Naive thymus-derived CD8-positive, alpha-beta T cell (primary cell): Measurements from ENCODE around the gene DYRK1A. TPM values are rescaled to one million over a fixed set of nuclear protein-coding genes. Genes with fewer than 3 reads are reported as not detected.

Source experiments
- ATAC-seq, 2 donors: fragments of 150-1000 bp; cut with Tn5 transposase in 1 of 2; sonication (Bioruptor Pico), chemical (Tn5 transposase) in 1 of 2; 1 replicate in 1 of 2; 2 replicates in 1 of 2; pipeline ENCODE4 v1.10.0; 2021; ENCODE audit warnings: mild to moderate bottlenecking in 2 of 2, moderate library complexity in 2 of 2
- POLR2A ChIA-PET: fragments of 350-600 bp; sonication (Branson Sonifier 250); formaldehyde crosslinking; loops from one replicate; lab custom pipeline; 2021; ENCODE audit warnings: antibody characterized with exemption; lab: Charles Lee
- DNase-seq, 10 donors: peaks; one replicate each; pipeline versions ENCODE4 v3.0.0 to v3.0.0-alpha.2; 2020 to 2022
- H3K27ac Mint-ChIP-seq, 10 donors: one replicate each; pipeline ENCODE4 v1.8.0; 2020 to 2022; ENCODE audit warnings: mild to moderate bottlenecking in 10 of 10, mixed read lengths in 10 of 10, moderate library complexity in 4 of 10, inconsistent platforms in 1 of 10
- H3K27me3 Mint-ChIP-seq, 5 donors: one replicate each; pipeline ENCODE4 v1.8.0; 2021 to 2022; ENCODE audit warnings: mixed read lengths in 5 of 5
- H3K36me3 Mint-ChIP-seq, 3 donors: one replicate each; pipeline ENCODE4 v1.8.0; 2020 to 2022; ENCODE audit warnings: mixed read lengths in 3 of 3, mild to moderate bottlenecking in 2 of 3, inconsistent platforms in 1 of 3
- H3K4me1 Mint-ChIP-seq, 4 donors: one replicate each; pipeline ENCODE4 v1.8.0; 2021 to 2022; ENCODE audit warnings: mixed read lengths in 4 of 4
- H3K4me3 Mint-ChIP-seq, 10 donors: one replicate each; pipeline ENCODE4 v1.8.0; 2020 to 2022; ENCODE audit warnings: mild to moderate bottlenecking in 10 of 10, mixed read lengths in 10 of 10, moderate library complexity in 6 of 10, inconsistent platforms in 1 of 10
- H3K9me3 Mint-ChIP-seq, 9 donors: one replicate each; pipeline ENCODE4 v1.8.0; 2020 to 2022; ENCODE audit warnings: mixed read lengths in 9 of 9, mild to moderate bottlenecking in 3 of 9, inconsistent platforms in 1 of 9, moderate library complexity in 1 of 9
- polyA plus RNA-seq, 3 donors: library from polyadenylated mRNA; unstranded; fragments of 300-500 nt; fragmentation: Illumina TruSeq; gene quantifications; one replicate each; pipeline ENCODE4 v1.2.3, GENCODE V29; 2021
- total RNA-seq, 8 experiments: library from RNA in 2 of 8; stranded (reverse) in 2 of 8; gene quantifications; one replicate each; pipeline ENCODE4 v1.2.3 and lab custom pipeline; 2021 to 2026

Gene DYRK1A
- total and polyA plus RNA-seq, 5 experiments from 2014 or later = 1.8 to 146 (median 5.4) TPM

DNA sequence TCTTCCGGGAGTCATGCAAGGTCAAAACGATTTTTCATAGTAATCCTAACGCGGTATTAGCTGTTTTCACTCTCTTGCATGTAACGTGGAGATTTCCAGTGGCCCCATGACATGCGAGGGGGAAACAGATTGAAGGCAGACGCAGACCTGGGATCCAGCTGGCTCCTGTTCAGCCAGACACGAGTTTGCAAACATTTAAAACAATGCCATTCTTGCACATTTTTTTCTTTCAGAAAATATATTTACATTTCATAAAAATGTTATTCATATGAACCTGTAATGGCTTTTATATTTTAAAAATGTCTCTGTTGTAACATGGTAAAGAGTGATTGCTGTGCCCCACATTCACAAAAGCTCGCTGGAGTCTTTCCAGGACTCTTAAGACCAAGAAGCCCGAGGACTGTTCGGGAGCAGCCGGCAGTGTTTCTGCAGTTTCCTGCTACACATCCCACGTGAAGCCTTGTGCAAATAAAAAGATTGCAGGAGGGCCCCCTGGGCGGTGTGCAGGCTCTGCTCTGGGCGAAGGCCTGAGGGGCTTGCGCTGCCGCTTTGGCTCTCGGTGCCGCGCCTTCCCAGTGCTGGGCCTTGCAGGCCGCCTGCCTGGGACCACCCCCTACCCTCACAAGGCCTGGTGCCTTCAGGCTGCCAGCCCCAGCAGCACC lies 184.9 kb downstream of the DYRK1A start:
- ATAC-seq (no peak), DNase-seq (no peak)
- Mint-ChIP-seq H3K36me3 (peaks cover 0 to 6% (median 1%) of the 10 kb centered on the region in 3 donors), H3K9me3 (peaks cover 0 to 6% (median 0%) of the 10 kb centered on the region in 9 donors), H3K27ac (no peak overlapping the region), H3K27me3 (peaks cover 17 to 45% (median 28%) of the 10 kb centered on the region in 5 donors), H3K4me1 (peaks cover 8 to 23% (median 16%) of the 10 kb centered on the region in 4 donors), H3K4me3 (no peak overlapping the region)
- POLR2A ChIA-PET = no interaction called here

DNA sequence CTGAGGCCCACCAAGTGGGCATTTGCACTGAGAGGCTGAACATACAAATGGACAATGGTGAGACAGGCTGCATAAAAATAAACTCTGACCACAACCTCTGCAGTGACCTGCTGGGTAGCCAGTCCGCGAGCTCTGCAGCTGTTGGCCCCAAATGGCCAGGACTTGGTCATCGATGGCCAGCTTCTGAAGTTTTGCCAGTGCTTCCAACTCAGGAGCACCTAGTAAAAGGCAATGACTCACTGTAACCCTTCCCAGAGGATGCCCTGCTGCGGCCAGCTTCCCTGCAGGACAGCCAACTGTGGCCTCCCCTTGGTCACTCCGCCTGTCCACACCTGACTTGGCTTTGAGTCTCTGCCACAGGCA lies 185.4 kb downstream of the DYRK1A start:
- Mint-ChIP-seq H3K27ac (no peak overlapping the region), H3K27me3 (peaks cover 13 to 40% (median 28%) of the 10 kb centered on the region in 5 donors), H3K4me1 (peaks cover 6 to 17% (median 12%) of the 10 kb centered on the region in 4 donors), H3K4me3 (no peak overlapping the region), H3K36me3 (peaks cover 0 to 6% (median 1%) of the 10 kb centered on the region in 3 donors), H3K9me3 (peaks cover 0 to 6% (median 0%) of the 10 kb centered on the region in 9 donors)
- POLR2A ChIA-PET = no interaction called here
- ATAC-seq (no peak), DNase-seq (no peak)

DNA sequence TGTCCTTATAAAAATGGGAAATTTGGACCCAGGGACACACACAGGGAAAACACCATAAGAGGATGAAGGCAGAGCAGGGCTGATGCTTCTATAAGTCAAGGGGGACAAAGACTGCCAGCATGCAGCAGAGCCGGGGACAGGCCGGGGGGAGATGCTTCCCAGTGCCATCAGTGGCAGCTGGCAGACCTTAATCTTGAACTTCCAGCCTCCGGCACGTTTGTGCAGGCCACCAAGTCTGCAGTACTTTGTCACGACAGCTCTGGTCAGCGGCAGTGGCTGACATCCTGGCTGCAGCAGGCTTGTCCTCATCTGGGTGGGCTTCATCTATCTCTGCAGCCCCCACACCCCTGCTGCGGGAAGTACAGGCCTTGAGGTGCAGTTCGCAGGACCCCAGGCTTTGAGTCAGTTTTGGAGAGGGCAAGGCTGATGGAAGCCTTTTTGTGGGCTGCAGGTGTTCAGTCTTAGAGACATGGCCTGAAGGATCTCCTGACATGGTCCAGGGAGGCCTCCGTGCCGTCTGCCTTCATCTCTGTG lies 186.0 kb downstream of the DYRK1A start:
- Mint-ChIP-seq H3K36me3 (peaks cover 0 to 6% (median 1%) of the 10 kb centered on the region in 3 donors), H3K4me1 (peaks cover 2 to 12% (median 6%) of the 10 kb centered on the region in 4 donors), H3K27ac (peak overlapping the region in 1 of 10 donors; percentile 83), H3K9me3 (peaks cover 0 to 6% (median 0%) of the 10 kb centered on the region in 9 donors), H3K4me3 (no peak overlapping the region), H3K27me3 (peaks cover 11 to 34% (median 28%) of the 10 kb centered on the region in 5 donors)
- no peak for DNase-seq
- POLR2A ChIA-PET = no interaction called here
- no peak for ATAC-seq

DNA sequence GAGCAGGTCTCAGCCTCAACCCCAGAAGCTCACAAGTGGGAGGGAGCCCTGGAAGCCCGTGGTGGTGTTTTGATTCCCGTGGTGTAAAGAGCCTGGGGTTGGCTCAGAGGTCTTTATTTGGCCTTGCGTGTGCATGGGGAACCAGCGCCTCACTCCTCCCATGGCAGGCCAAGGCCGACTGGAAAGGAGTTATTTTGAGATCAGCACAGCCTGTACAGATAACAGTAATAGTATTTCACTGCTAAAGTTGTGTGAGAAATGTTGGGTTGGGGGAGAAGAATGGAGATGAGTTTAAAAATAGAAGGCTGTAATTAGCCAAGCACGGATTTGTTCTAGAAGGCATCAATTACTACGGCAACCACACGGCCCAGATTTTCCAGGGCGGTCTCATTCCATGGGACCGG lies 186.5 kb downstream of the DYRK1A start:
- POLR2A ChIA-PET = no interaction called here
- H3K9me3 Mint-ChIP-seq = peaks cover 0 to 6% (median 0%) of the 10 kb centered on the region in 9 donors
- H3K4me3 Mint-ChIP-seq = no peak overlapping the region
- ATAC-seq (no peak), DNase-seq (no peak)
- H3K36me3 Mint-ChIP-seq = peaks cover 0 to 6% (median 1%) of the 10 kb centered on the region in 3 donors
- H3K27ac Mint-ChIP-seq = peak overlapping the region in 2 of 10 donors; percentile 27 to 83
- peaks cover 11 to 36% (median 25%) of the 10 kb centered on the region in 5 donors for H3K27me3 Mint-ChIP-seq
- H3K4me1 Mint-ChIP-seq = peaks cover 0 to 6% (median 2%) of the 10 kb centered on the region in 4 donors

DNA sequence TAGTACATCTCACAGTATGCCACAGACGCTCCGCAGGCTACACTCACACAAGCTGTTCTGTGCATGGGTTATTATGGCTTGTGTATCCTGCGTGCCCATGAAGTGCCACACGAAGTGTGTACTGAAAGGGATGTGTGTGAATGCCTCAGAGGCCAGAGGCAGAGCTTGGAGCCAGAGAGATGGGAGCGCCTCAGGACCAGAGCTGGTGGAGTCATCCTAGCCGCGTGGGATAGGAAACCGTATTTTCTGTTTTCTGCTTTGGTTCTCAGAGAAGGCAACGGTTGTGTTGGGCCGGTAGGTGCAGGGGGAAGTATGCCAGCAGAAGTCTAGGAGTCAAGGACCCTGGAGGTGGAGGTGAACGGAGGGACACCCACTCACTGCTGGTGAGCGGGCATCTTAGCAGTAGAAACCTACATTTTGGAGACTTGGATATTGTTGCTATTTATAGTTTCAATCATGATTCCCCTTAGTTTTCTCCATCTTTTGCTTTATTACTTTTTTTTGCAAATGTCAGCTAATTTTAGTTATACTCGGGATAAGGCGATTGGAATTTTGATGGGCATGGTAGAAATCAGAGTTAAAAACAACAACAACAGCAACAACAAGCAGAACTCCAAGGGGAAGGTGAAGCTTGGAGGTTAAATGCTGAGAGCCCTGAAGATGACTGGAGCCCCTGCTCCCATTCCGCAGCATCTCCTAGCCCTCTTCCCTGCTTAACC lies 188.2 kb downstream of the DYRK1A start:
- peaks cover 0 to 12% (median 8%) of the 10 kb centered on the region in 9 donors for H3K9me3 Mint-ChIP-seq
- H3K4me3 Mint-ChIP-seq = no peak overlapping the region
- peaks cover 0 to 12% (median 1%) of the 10 kb centered on the region in 3 donors for H3K36me3 Mint-ChIP-seq
- POLR2A ChIA-PET = interaction anchor here (2.7 kb wide), 1 partner anchor 9 kb away, joined by 9 read pairs; no protein-coding TSS in a partner anchor
- DNase-seq (no peak), ATAC-seq (no peak)
- no peak overlapping the region for H3K27ac Mint-ChIP-seq
- H3K27me3 Mint-ChIP-seq = peaks cover 12 to 30% (median 19%) of the 10 kb centered on the region in 5 donors
- H3K4me1 Mint-ChIP-seq = peaks cover 0 to 2% (median 0%) of the 10 kb centered on the region in 4 donors

DNA sequence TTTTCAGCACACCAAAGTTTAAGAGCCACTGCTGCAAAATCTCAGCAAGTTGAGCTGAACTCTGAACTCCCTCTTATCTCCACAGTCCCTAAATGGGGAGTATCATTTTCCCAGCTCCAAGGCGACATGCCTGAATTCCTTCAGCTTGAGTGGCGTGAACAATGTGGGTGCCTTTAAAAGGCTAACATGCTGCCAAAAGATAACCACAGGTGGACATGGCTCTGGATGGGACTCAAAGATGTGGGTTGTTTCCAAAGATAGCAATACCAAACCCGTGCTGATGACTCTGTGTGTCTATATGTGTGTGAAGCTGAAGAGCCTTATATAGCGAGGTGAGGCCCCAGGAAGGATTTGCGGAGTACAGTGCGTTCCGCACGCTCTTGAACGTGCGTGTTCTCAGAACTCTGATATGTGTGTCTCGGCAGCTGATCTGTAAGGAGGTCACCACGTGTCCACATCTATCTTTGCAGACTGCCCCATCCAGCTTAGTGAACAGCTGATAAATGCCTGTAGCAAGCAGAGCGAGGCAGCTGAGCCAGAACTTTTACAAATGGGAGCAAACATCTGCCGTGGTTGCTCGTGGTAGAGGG lies 189.2 kb downstream of the DYRK1A start:
- H3K4me3 Mint-ChIP-seq = no peak overlapping the region
- H3K36me3 Mint-ChIP-seq = peaks cover 0 to 6% (median 0%) of the 10 kb centered on the region in 3 donors
- no peak for ATAC-seq
- peaks cover 8 to 25% (median 19%) of the 10 kb centered on the region in 5 donors for H3K27me3 Mint-ChIP-seq
- H3K4me1 Mint-ChIP-seq = peaks cover 0 to 2% (median 0%) of the 10 kb centered on the region in 4 donors
- peaks cover 0 to 11% (median 6%) of the 10 kb centered on the region in 9 donors for H3K9me3 Mint-ChIP-seq
- no peak for DNase-seq
- H3K27ac Mint-ChIP-seq = no peak overlapping the region
- POLR2A ChIA-PET = interaction anchor here (2.7 kb wide), 1 partner anchor 8 kb away, joined by 9 read pairs; no protein-coding TSS in a partner anchor

DNA sequence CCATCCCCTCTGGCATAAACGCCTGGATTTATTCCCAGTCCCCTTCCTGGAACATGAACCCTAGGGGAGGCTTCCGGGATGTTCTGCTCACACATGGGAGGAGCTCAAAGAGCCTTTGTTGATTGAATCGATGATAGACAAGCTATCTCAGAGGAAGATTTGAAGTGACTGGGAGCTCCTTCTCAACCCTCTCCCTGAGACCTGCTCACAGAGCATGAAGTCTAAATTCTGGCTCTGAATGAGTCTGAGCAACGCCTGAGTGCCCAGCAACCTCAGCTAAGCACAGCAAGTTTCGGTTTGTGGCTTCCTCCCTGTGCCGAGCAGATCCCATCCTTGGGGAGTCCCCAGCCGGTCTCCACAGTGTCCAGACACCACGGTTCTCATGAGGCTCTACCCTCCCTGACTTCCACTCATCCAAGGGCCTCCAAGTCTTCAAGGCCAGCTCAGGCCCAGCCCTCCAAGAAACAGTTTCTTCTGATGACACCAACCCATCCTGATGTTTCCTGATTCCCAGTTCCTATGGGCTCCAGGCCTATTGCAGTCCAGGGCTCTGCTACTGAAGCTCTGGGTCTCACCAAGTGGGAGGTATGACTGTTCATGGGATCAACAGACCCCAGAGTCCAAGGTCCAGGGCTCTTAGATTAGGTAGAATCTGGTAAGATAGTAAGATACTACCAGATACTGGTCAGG lies 190.8 kb downstream of the DYRK1A start:
- no peak for DNase-seq
- POLR2A ChIA-PET = interaction anchor here (0.7 kb wide), 1 partner anchor 37 kb away, joined by 8 read pairs; no protein-coding TSS in a partner anchor
- Mint-ChIP-seq H3K4me1 (peaks cover 0 to 2% (median 0%) of the 10 kb centered on the region in 4 donors), H3K27ac (peak overlapping the region in 1 of 10 donors; percentile 0), H3K4me3 (no peak overlapping the region), H3K36me3 (peaks cover 0 to 6% (median 0%) of the 10 kb centered on the region in 3 donors), H3K9me3 (peaks cover 0 to 17% (median 6%) of the 10 kb centered on the region in 9 donors), H3K27me3 (peaks cover 7 to 25% (median 19%) of the 10 kb centered on the region in 5 donors)
- ATAC-seq = no peak

DNA sequence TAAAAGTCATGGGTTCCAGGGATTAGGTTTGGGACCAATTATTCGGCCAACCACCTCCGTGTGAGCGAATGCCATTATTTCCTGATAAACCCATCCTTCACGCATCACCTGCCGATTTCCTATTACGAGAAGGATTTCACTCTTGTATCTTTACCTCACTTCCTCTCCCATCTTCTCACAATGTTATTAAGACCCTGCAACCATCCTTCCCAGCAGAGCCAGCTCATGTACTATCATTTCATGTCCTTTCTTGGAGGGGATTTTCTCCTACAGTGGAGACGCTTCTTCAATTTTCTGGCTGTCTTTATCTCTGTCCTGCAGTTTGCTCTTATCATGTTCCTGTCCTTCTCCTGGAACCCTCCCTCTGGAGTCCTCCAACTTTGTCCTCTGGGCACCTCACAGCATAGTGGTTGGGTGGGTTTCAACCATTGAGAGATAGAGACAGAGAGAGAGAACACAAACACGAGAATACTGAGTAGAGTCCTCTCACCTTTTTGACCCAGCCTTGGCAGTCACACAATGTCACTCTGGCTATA lies 192.2 kb downstream of the DYRK1A start:
- POLR2A ChIA-PET = no interaction called here
- Mint-ChIP-seq H3K9me3 (peaks cover 0 to 17% (median 6%) of the 10 kb centered on the region in 9 donors), H3K27ac (no peak overlapping the region), H3K4me3 (no peak overlapping the region), H3K27me3 (peaks cover 7 to 25% (median 16%) of the 10 kb centered on the region in 5 donors), H3K4me1 (peaks cover 0 to 8% (median 4%) of the 10 kb centered on the region in 4 donors), H3K36me3 (peaks cover 0 to 6% (median 0%) of the 10 kb centered on the region in 3 donors)
- DNase-seq = no peak
- no peak for ATAC-seq

DNA sequence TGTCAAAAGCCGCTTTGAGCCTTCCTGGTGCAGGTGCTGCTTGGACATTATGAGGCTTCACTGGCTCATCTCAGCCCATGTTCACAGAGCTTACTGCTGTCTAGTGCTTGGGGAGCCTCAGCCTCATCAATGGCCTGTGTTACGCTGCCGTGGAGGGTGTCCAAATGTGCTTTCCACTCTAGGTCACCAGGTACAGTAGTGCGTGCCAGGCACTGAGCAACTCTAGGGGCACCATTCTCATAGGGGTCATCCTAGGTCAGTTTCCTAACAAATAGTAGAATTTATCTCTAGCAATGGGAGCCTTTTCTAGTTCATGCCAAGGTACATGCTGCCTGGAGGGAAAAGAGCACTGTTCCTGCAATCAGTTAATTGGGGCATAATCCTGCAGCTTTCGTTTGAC lies 193.8 kb downstream of the DYRK1A start:
- Mint-ChIP-seq H3K4me1 (peaks cover 7 to 20% (median 15%) of the 10 kb centered on the region in 4 donors), H3K27ac (no peak overlapping the region), H3K4me3 (no peak overlapping the region), H3K9me3 (peaks cover 0 to 17% (median 6%) of the 10 kb centered on the region in 9 donors), H3K27me3 (peaks cover 4 to 17% (median 9%) of the 10 kb centered on the region in 5 donors), H3K36me3 (peaks cover 0 to 6% (median 0%) of the 10 kb centered on the region in 3 donors)
- DNase-seq = no peak
- POLR2A ChIA-PET = no interaction called here
- no peak for ATAC-seq

DNA sequence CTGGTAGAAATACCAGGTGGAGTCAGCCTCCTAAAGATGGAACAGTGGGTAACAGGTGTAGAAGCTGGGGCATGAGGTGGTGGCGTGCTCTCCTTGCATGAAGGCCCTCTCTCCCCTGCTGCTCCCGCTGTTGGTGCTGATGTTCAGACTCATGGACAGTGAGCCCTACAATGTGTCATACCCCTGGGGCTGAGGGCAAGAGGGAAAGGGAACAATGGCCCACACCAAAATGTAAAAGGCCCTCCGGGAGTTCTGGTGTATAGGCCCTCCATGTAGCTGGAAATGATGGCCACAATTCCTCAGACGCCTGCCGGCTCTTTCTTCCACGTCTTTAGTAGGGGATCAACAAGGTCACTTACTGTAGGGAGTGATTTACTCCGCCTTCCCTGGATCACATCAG lies 194.9 kb downstream of the DYRK1A start:
- Mint-ChIP-seq H3K36me3 (peaks cover 0 to 6% (median 0%) of the 10 kb centered on the region in 3 donors), H3K4me1 (peaks cover 8 to 25% (median 18%) of the 10 kb centered on the region in 4 donors), H3K9me3 (peaks cover 0 to 17% (median 6%) of the 10 kb centered on the region in 9 donors)

More for the DNA sequence above, 194.9 kb downstream of the DYRK1A start:
- POLR2A ChIA-PET = no interaction called here
- DNase-seq (no peak), ATAC-seq (no peak)
- H3K27me3 Mint-ChIP-seq = peaks cover 0 to 8% (median 0%) of the 10 kb centered on the region in 5 donors
- H3K27ac Mint-ChIP-seq = peak overlapping the region in 1 of 10 donors; percentile 44
- H3K4me3 Mint-ChIP-seq = no peak overlapping the region
